Right lobe of liver (tissue), 4 donors: Measurements from ENCODE around the gene CHST15.

Source experiments
- POLR2A ChIP-seq: fragments of 450-650 bp; IDR thresholded peaks from one replicate; pipeline ENCODE4 v1.6.1; 2017; ENCODE audit warnings: antibody characterized with exemption, mild to moderate bottlenecking
- TF ChIP-seq, protein P1 (sequence below), 4 donors: fragments of 200-600 bp in 3 of 4; fragments of 450-650 bp in 1 of 4; IDR thresholded peaks; one replicate each; pipeline versions ENCODE4 v1.5.1 to v1.8.0; 2016 to 2022; ENCODE audit warnings: antibody characterized with exemption in 4 of 4, mild to moderate bottlenecking in 2 of 4
- donor health status: DM: no; HTN: no; CAD: no.
- donor health status: DM: no; HTN: no; CAD: no.
- donor health status: DM: no; HTN: yes; CAD: no.

DNA sequence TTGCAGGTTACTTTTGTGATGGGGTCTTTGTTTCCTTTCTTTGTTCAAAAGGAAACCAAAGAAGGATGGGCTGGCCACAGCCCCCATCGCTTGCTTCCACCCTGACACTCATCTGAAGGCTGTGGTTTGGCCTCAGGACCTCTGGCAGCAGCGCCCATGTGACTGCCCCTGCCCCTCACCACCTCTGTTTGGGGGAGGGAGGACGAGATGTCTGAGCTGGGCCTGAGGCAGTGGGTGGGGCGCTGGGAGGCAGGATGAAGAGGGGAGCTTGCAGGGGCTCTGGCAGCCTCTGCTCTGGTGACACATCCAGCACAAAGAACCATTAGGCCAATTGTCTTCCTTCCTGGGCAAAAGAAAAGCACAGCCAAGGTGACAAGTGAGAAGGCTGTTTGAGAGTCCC is 15.9 kb upstream of the CHST15 start:
- TF ChIP-seq, protein P1, sequence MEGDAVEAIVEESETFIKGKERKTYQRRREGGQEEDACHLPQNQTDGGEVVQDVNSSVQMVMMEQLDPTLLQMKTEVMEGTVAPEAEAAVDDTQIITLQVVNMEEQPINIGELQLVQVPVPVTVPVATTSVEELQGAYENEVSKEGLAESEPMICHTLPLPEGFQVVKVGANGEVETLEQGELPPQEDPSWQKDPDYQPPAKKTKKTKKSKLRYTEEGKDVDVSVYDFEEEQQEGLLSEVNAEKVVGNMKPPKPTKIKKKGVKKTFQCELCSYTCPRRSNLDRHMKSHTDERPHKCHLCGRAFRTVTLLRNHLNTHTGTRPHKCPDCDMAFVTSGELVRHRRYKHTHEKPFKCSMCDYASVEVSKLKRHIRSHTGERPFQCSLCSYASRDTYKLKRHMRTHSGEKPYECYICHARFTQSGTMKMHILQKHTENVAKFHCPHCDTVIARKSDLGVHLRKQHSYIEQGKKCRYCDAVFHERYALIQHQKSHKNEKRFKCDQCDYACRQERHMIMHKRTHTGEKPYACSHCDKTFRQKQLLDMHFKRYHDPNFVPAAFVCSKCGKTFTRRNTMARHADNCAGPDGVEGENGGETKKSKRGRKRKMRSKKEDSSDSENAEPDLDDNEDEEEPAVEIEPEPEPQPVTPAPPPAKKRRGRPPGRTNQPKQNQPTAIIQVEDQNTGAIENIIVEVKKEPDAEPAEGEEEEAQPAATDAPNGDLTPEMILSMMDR (IDR thresholded peaks at IDR 0.05): no peak
- TF ChIP-seq POLR2A: no peak
